Measurements from ENCODE around the gene NID2. TPM values are rescaled to one million over a fixed set of nuclear protein-coding genes. Genes with fewer than 3 reads are reported as not detected.

NID2 gene
- total and polyA plus RNA-seq, 2 of the 4 experiments (the other 2 are of a cell fraction) = 101 to 303 TPM

DNA sequence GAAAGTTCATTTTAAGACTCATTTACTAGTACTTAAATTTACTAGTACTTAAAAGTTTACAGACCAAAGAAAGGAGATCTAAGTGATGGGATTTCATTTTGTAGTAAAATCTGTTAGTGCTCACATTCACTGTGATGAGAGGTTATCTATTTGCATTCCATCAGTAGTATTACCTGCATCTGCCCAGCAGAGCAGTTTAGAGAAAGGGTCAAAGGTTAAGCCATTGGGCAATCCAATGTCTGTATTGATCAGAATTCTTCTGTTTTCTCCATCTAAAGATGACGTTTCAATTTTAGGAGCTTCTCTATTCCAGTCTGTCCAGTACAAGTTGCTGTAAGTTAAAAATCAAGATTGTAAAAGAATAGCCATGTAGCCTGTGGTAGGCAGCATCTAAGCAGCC, 61.2 kb downstream of the NID2 start:
- H2AK9ac ChIP-seq (replicated peaks; ENCODE audit: low read depth, low read length, poor library complexity) = no peak overlapping the region
- no peaks in the 10 kb centered on the region for H3K9me3 ChIP-seq (ENCODE audit: control insufficient read depth, insufficient read depth, low read length)
- H3K18ac ChIP-seq (ENCODE audit: low read depth, low read length) = no peak overlapping the region
- no peak overlapping the region for H3K4me3 ChIP-seq (ENCODE audit: insufficient read depth, low read depth, low read length)
- H4K8ac ChIP-seq (ENCODE audit: low read depth in 2 of 2, low read length in 2 of 2) = no peak overlapping the region
- peaks cover under 1% of the 10 kb centered on the region; the same call in 1 of the 2 replicates for H3K4me1 ChIP-seq (ENCODE audit: control insufficient read depth, insufficient read depth, low read length)
- no peak overlapping the region for H3K23ac ChIP-seq (ENCODE audit: low read depth, low read length)
- ChIA-PET CTCF (interaction anchor here (1.9 kb wide), 1 partner anchor 123 kb away, joined by 4 read pairs; no protein-coding TSS in a partner anchor), POLR2A (ENCODE audit: unreplicated experiment) (no interaction called here)
- no peak overlapping the region for H3K9ac ChIP-seq (ENCODE audit: low read depth, low read length)
- dilution Hi-C loops (cut with HindIII; ENCODE audit: low sequenced_read_pairs, unreplicated experiment) = no loop called here
- H3K56ac ChIP-seq (ENCODE audit: extremely low read depth, insufficient read depth, low read length) = no peak overlapping the region
- H3K27ac ChIP-seq (ENCODE audit: insufficient read depth, low read length) = no peak overlapping the region
- H3K36me3 ChIP-seq (ENCODE audit: control insufficient read depth, insufficient read depth, low read length) = peaks cover 64% of the 10 kb centered on the region
- H2BK15ac ChIP-seq (ENCODE audit: low read depth, low read length) = no peak overlapping the region
- DNase-seq (no peak), ATAC-seq (ENCODE audit: low read depth) (no peak)
- H2BK5ac ChIP-seq (ENCODE audit: low read depth, low read length, poor library complexity, severe bottlenecking) = no peak overlapping the region
- H3K14ac ChIP-seq (replicated peaks; ENCODE audit: low read depth, low read length) = no peak overlapping the region
- peaks cover 35 to 61% of the 10 kb centered on the region in 2 experiments for H3K79me1 ChIP-seq (ENCODE audit: low read depth in 1 of 2, low read length in 2 of 2)
- in situ Hi-C loops (cut with MboI; ENCODE audit: low sequenced_read_pairs) = loop anchor here (25.0 kb wide), 1 partner anchor 705 kb away; the partner anchor contains the start of gene PSMC6
- H3K27me3 ChIP-seq (ENCODE audit: control insufficient read depth, insufficient read depth, low read length) = no peaks in the 10 kb centered on the region
- H2AFZ ChIP-seq (replicated peaks; ENCODE audit: low read length, poor library complexity) = no peak overlapping the region
- H2AK5ac ChIP-seq (ENCODE audit: low read depth, low read length) = no peak overlapping the region
- no peak overlapping the region for H4K91ac ChIP-seq (ENCODE audit: insufficient read depth, low read depth, low read length)
- H3K9me1 ChIP-seq (ENCODE audit: insufficient read depth, low read length) = peaks cover 5% of the 10 kb centered on the region
- no peak overlapping the region for H3K4ac ChIP-seq (ENCODE audit: low read depth, low read length)
- no peak overlapping the region for H4K5ac ChIP-seq (ENCODE audit: low read depth, low read length)
- intact Hi-C loops (cut with micrococcal nuclease) = no loop called here
- no CpG with 5 or more reads among the region's 1 CpG for WGBS, 2 experiments (ENCODE audit: extremely low coverage in 2 of 2, insufficient read length in 1 of 2)
- H2BK20ac ChIP-seq (ENCODE audit: low read depth, low read length) = no peak overlapping the region
- H4K20me1 ChIP-seq (ENCODE audit: insufficient read depth, low read length) = 0 out of 2 replicates have a peak, but pooled peaks cover 2% of the 10 kb centered on the region
- TF ChIP-seq RCOR1 (IDR thresholded peaks at IDR 0.05; ENCODE audit: insufficient replicate concordance, low read length) (no peak), FOS (IDR thresholded peaks at IDR 0.05; ENCODE audit: low read depth, low read length) (no peak), RAD21 (IDR thresholded peaks at IDR 0.05; ENCODE audit: low read length) (no peak), RFX5 (IDR thresholded peaks at IDR 0.05; ENCODE audit: low read depth, low read length) (no peak)
- TF ChIP-seq, protein P1, sequence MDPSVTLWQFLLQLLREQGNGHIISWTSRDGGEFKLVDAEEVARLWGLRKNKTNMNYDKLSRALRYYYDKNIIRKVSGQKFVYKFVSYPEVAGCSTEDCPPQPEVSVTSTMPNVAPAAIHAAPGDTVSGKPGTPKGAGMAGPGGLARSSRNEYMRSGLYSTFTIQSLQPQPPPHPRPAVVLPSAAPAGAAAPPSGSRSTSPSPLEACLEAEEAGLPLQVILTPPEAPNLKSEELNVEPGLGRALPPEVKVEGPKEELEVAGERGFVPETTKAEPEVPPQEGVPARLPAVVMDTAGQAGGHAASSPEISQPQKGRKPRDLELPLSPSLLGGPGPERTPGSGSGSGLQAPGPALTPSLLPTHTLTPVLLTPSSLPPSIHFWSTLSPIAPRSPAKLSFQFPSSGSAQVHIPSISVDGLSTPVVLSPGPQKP (IDR thresholded peaks at IDR 0.05; ENCODE audit: borderline replicate concordance, low read depth, low read length) = no peak
- TF ChIP-seq, protein P2, sequence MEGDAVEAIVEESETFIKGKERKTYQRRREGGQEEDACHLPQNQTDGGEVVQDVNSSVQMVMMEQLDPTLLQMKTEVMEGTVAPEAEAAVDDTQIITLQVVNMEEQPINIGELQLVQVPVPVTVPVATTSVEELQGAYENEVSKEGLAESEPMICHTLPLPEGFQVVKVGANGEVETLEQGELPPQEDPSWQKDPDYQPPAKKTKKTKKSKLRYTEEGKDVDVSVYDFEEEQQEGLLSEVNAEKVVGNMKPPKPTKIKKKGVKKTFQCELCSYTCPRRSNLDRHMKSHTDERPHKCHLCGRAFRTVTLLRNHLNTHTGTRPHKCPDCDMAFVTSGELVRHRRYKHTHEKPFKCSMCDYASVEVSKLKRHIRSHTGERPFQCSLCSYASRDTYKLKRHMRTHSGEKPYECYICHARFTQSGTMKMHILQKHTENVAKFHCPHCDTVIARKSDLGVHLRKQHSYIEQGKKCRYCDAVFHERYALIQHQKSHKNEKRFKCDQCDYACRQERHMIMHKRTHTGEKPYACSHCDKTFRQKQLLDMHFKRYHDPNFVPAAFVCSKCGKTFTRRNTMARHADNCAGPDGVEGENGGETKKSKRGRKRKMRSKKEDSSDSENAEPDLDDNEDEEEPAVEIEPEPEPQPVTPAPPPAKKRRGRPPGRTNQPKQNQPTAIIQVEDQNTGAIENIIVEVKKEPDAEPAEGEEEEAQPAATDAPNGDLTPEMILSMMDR (conservative IDR thresholded peaks at IDR 0.05; ENCODE audit: low read depth, low read length) = no peak
- H2BK120ac ChIP-seq (ENCODE audit: low read depth, low read length) = no peak overlapping the region
- BruUV-seq (replicated peaks) = no TSS peak
- no peak overlapping the region for H3K4me2 ChIP-seq (ENCODE audit: low read depth, low read length)
